OCI-LY7 (cell line): ENCODE data around the gene LRP1B.

Experiments
- CTCF ChIP-seq: fragments of 200-600 bp; sonication (generic); conservative IDR thresholded peaks from 2 replicates; pipeline ENCODE4 v1.5.1; 2014; ENCODE audit warnings: mild to moderate bottlenecking, antibody characterized with exemption, low read length, moderate library complexity, mixed read lengths
- EZH2phosphoT487 ChIP-seq: fragments of 200-600 bp; sonication (generic); IDR thresholded peaks from 2 replicates; pipeline ENCODE4 v1.6.1; 2018; ENCODE audit warnings: low read depth, borderline replicate concordance, mild to moderate bottlenecking, mixed run types, antibody characterized with exemption, low read length, moderate library complexity, mixed read lengths

- TF ChIP-seq CTCF (no peak), EZH2phosphoT487 (no peak)
Measured at GRCh38 chr2:140585016-140585415, 1545.8 kb downstream of the LRP1B start.
